H9 (cell line): ENCODE measurements around the gene IL12RB2. TPM values are rescaled to one million over a fixed set of nuclear protein-coding genes. Genes with fewer than 3 reads are reported as not detected.

ENCODE experiments used
- DNase-seq: peaks from one replicate; pipeline ENCODE4 v3.0.0-alpha.2; 2017
- H2AFZ ChIP-seq: one replicate; pipeline ENCODE4 v1.6.1; 2013; ENCODE audit warnings: mild to moderate bottlenecking, low read length, control low read depth, moderate library complexity
- H2AK5ac ChIP-seq: 2 replicates; pipeline ENCODE4 v1.6.1; 2013; ENCODE audit warnings: low read length, control low read depth, mixed read lengths; ENCODE audit not compliant: insufficient read length
- H2BK120ac ChIP-seq: one replicate; pipeline ENCODE4 v1.6.1; 2013; ENCODE audit warnings: low read depth, mild to moderate bottlenecking, low read length, control low read depth, inconsistent platforms; ENCODE audit not compliant: poor library complexity, severe bottlenecking
- H2BK12ac ChIP-seq: 2 replicates; pipeline ENCODE4 v1.6.1; 2013; ENCODE audit warnings: low read length, control low read depth, mixed read lengths, low read depth; ENCODE audit not compliant: insufficient read length
- H2BK15ac ChIP-seq: 2 replicates; pipeline ENCODE4 v1.6.1; 2013; ENCODE audit warnings: low read depth, low read length, control low read depth
- H2BK20ac ChIP-seq: one replicate; pipeline ENCODE4 v1.6.1; 2013; ENCODE audit warnings: low read depth, mild to moderate bottlenecking, low read length, control low read depth, inconsistent platforms; ENCODE audit not compliant: poor library complexity, severe bottlenecking
- H2BK5ac ChIP-seq: 2 replicates; pipeline ENCODE4 v1.6.1; 2013; ENCODE audit warnings: low read length, control low read depth, mixed read lengths; ENCODE audit not compliant: insufficient read length
- H3K14ac ChIP-seq: 2 replicates; pipeline ENCODE4 v1.6.1; 2013; ENCODE audit warnings: low read length, control low read depth; ENCODE audit not compliant: insufficient read depth
- H3K18ac ChIP-seq: 2 replicates; pipeline ENCODE4 v1.6.1; 2013; ENCODE audit warnings: low read depth, mild to moderate bottlenecking, mixed read lengths, low read length, control low read depth; ENCODE audit not compliant: insufficient read length
- H3K23ac ChIP-seq: 2 replicates; pipeline ENCODE4 v1.6.1; 2013; ENCODE audit warnings: low read length, control low read depth, mixed read lengths, low read depth; ENCODE audit not compliant: insufficient read length
- H3K23me2 ChIP-seq: 2 replicates; pipeline ENCODE4 v1.6.1; 2013; ENCODE audit warnings: low read depth, mild to moderate bottlenecking, mixed read lengths, low read length, control low read depth; ENCODE audit not compliant: insufficient read length, poor library complexity, severe bottlenecking
- H3K27ac ChIP-seq: 2 replicates; pipeline ENCODE4 v1.5.1; 2013; ENCODE audit warnings: low read length, control low read depth, mixed read lengths, low read depth; ENCODE audit not compliant: insufficient read length
- H3K27me3 ChIP-seq: 2 replicates; pipeline ENCODE4 v1.6.1; 2013; ENCODE audit warnings: low read length, control low read depth, inconsistent platforms; ENCODE audit not compliant: insufficient read depth
- H3K4ac ChIP-seq: 2 replicates; pipeline ENCODE4 v1.6.1; 2013; ENCODE audit warnings: low read depth, mild to moderate bottlenecking, control low read depth, inconsistent platforms, low read length, moderate library complexity
- H3K4me1 ChIP-seq: 2 replicates; pipeline ENCODE4 v1.6.1; 2013; ENCODE audit warnings: low read length, control low read depth, inconsistent platforms; ENCODE audit not compliant: insufficient read depth
- H3K4me2 ChIP-seq: 2 replicates; pipeline ENCODE4 v1.6.1; 2013; ENCODE audit warnings: low read length, control low read depth, mixed read lengths; ENCODE audit not compliant: insufficient read length, insufficient read depth
- H3K56ac ChIP-seq: 2 replicates; pipeline ENCODE4 v1.6.1; 2013; ENCODE audit warnings: low read depth, mild to moderate bottlenecking, mixed read lengths, low read length, control low read depth; ENCODE audit not compliant: insufficient read length
- H3K79me1 ChIP-seq: 2 replicates; pipeline ENCODE4 v1.6.1; 2013; ENCODE audit warnings: low read depth, mild to moderate bottlenecking, moderate library complexity, low read length, control low read depth, inconsistent platforms; ENCODE audit not compliant: insufficient read depth, poor library complexity, severe bottlenecking
- H3K79me2 ChIP-seq: 2 replicates; pipeline ENCODE4 v1.6.1; 2013; ENCODE audit warnings: low read length, control low read depth, inconsistent platforms; ENCODE audit not compliant: insufficient read depth
- H3K9ac ChIP-seq: 2 replicates; pipeline ENCODE4 v1.6.1; 2013; ENCODE audit warnings: low read length, control low read depth, mixed read lengths; ENCODE audit not compliant: insufficient read length; ENCODE audit errors: extremely low read depth
- H3K9me3 ChIP-seq: one replicate; pipeline ENCODE4 v1.6.1; 2013; ENCODE audit warnings: low read depth, low read length, inconsistent platforms; ENCODE audit not compliant: control insufficient read depth
- H3T11ph ChIP-seq: one replicate; pipeline ENCODE4 v1.6.1; 2013; ENCODE audit warnings: mild to moderate bottlenecking, low read length, control low read depth, inconsistent platforms
- H4K20me1 ChIP-seq: one replicate; pipeline ENCODE4 v1.6.1; 2013; ENCODE audit not compliant: control insufficient read depth, insufficient read length, insufficient read depth
- H4K5ac ChIP-seq: 2 replicates; pipeline ENCODE4 v1.6.1; 2013; ENCODE audit warnings: low read depth, mild to moderate bottlenecking, mixed read lengths, low read length, control low read depth; ENCODE audit not compliant: insufficient read length
- H4K8ac ChIP-seq: replicated peaks from 2 replicates; pipeline ENCODE4 v1.6.1; 2013; ENCODE audit warnings: low read length, control low read depth, mixed read lengths, low read depth; ENCODE audit not compliant: insufficient read length
- H4K91ac ChIP-seq: 2 replicates; pipeline ENCODE4 v1.6.1; 2013; ENCODE audit warnings: low read depth, mild to moderate bottlenecking, moderate library complexity, mixed read lengths, low read length, control low read depth; ENCODE audit not compliant: insufficient read length
- H3K27ac Mint-ChIP-seq, 3 experiments: 2 replicates in 2 of 3; 3 replicates in 1 of 3; pipeline ENCODE4 v1.8.0; 2020 to 2021; ENCODE audit warnings: mixed read lengths in 3 of 3, mild to moderate bottlenecking in 1 of 3, moderate library complexity in 1 of 3
- H3K27me3 Mint-ChIP-seq: 2 replicates; pipeline ENCODE4 v1.8.0; 2021; ENCODE audit warnings: low read depth, mild to moderate bottlenecking, moderate library complexity, mixed read lengths
- H3K36me3 Mint-ChIP-seq, 3 experiments: 2 replicates in 2 of 3; 3 replicates in 1 of 3; pipeline ENCODE4 v1.8.0; 2020 to 2021; ENCODE audit warnings: low read depth in 3 of 3, mixed read lengths in 3 of 3; ENCODE audit not compliant: insufficient read depth in 1 of 3
- H3K4me1 Mint-ChIP-seq, 2 experiments: 2 replicates each; pipeline ENCODE4 v1.8.0; 2020; ENCODE audit warnings: mixed read lengths in 2 of 2
- H3K4me3 Mint-ChIP-seq, 2 experiments: 2 replicates in 1 of 2; 3 replicates in 1 of 2; pipeline ENCODE4 v1.8.0; 2020 to 2021; ENCODE audit warnings: mild to moderate bottlenecking in 2 of 2, mixed read lengths in 2 of 2, moderate library complexity in 1 of 2
- H3K9me3 Mint-ChIP-seq, 2 experiments: 2 replicates in 1 of 2; 3 replicates in 1 of 2; pipeline ENCODE4 v1.8.0; 2020; ENCODE audit warnings: mild to moderate bottlenecking in 2 of 2, mixed read lengths in 2 of 2, moderate library complexity in 1 of 2
- CTCF ChIP-seq: fragments of 200-600 bp; sonication (generic); conservative IDR thresholded peaks from 3 replicates; pipeline ENCODE4 v1.8.0; 2021; ENCODE audit warnings: antibody characterized with exemption, mild to moderate bottlenecking
- WGBS: extraction: QIAGEN DNeasy Blood & Tissue Kit; methylation state at CpG from one replicate; pipeline ENCODE4 v1.1.7; 2013; ENCODE audit warnings: missing lambda C conversion rate, low lambda C conversion rate, mixed read lengths; ENCODE audit not compliant: insufficient read length; ENCODE audit errors: extremely low coverage; 5-methylcytosine and 5-hydroxymethylcytosine counted together
- total RNA-seq: library from RNA; stranded (reverse); gene quantifications from 2 replicates; pipeline ENCODE4 v1.2.1, GENCODE V29; 2021

IL12RB2 gene
- total RNA-seq, 1 experiment from 2014 or later, result 0.77 TPM

GRCh38 chr1:67382292-67382691, 74.6 kb downstream of the IL12RB2 start:
- H3K4me1 Mint-ChIP-seq, result peaks cover 5 to 9% of the 10 kb centered on the region in 2 experiments
- no peak overlapping the region for H3K27ac ChIP-seq

More at GRCh38 chr1:67382292-67382691, 74.6 kb downstream of the IL12RB2 start:
- H3K27me3 Mint-ChIP-seq, result peaks cover 2% of the 10 kb centered on the region; the same call in 1 of the 2 replicates
- Histone ChIP-seq H2AK5ac (no peak overlapping the region), H3K4me2 (no peak overlapping the region), H3K4me1 (no peaks in the 10 kb centered on the region; the same call in 1 of the 2 replicates), H3K18ac (no peak overlapping the region), H3K9ac (no peak overlapping the region), H3K79me2 (no peaks in the 10 kb centered on the region), H2BK120ac (no peak overlapping the region), H3K27me3 (no peaks in the 10 kb centered on the region), H4K5ac (no peak overlapping the region), H4K20me1 (no peaks in the 10 kb centered on the region), H3K23ac (no peak overlapping the region), H4K8ac (no peak overlapping the region), H2BK12ac (no peak overlapping the region), H2BK20ac (no peak overlapping the region), H4K91ac (no peak overlapping the region), H3K23me2 (no peaks in the 10 kb centered on the region), H3K14ac (no peak overlapping the region), H2BK5ac (no peak overlapping the region), H3K9me3 (peaks cover 9% of the 10 kb centered on the region), H2AFZ (no peak overlapping the region), H3K4ac (no peak overlapping the region), H3T11ph (no peak overlapping the region), H2BK15ac (no peak overlapping the region), H3K79me1 (no peaks in the 10 kb centered on the region), H3K56ac (no peak overlapping the region)
- peaks cover 40 to 43% (median 43%) of the 10 kb centered on the region in 3 experiments for H3K36me3 Mint-ChIP-seq
- WGBS, result no CpG with 5 or more reads among the region's 1 CpG
- peaks cover 40 to 41% of the 10 kb centered on the region in 2 experiments for H3K9me3 Mint-ChIP-seq
- no peak overlapping the region for H3K27ac Mint-ChIP-seq
- no peak overlapping the region for H3K4me3 Mint-ChIP-seq
- TF ChIP-seq CTCF, result no peak
- no peak for DNase-seq
